RWPE2 (cell line): Measurements from ENCODE around the gene LRMDA.

Experiments used
- ATAC-seq: fragments of 200-7000 bp; cut with Tn5 transposase; 3 replicates; pipeline ENCODE4 v1.9.1; 2021; ENCODE audit warnings: low read depth
- DNase-seq: peaks from one replicate; pipeline ENCODE4 v3.0.0-alpha.2; 2020; ENCODE audit warnings: low spot score
- H3K27ac ChIP-seq: fragments of 450-650 bp; 2 replicates; pipeline ENCODE4 v1.5.1; 2017; ENCODE audit warnings: mild to moderate bottlenecking; ENCODE audit not compliant: poor library complexity, severe bottlenecking
- H3K27me3 ChIP-seq: fragments of 250-450 bp; sonication (Bioruptor Pico); 2 replicates; pipeline ENCODE4 v1.5.1; 2021; ENCODE audit warnings: mild to moderate bottlenecking, moderate library complexity; ENCODE audit not compliant: insufficient read depth, poor library complexity, severe bottlenecking
- H3K36me3 ChIP-seq: fragments of 250-450 bp; sonication (Bioruptor Pico); 2 replicates; pipeline ENCODE4 v1.5.1; 2020; ENCODE audit warnings: low read depth, mild to moderate bottlenecking, moderate library complexity
- H3K4me1 ChIP-seq: fragments of 250-450 bp; sonication (Bioruptor Pico); 2 replicates; pipeline ENCODE4 v1.5.1; 2021; ENCODE audit warnings: mild to moderate bottlenecking, moderate library complexity; ENCODE audit not compliant: insufficient read depth, poor library complexity, severe bottlenecking
- H3K4me3 ChIP-seq: fragments of 250-450 bp; sonication (Bioruptor Pico); 2 replicates; pipeline ENCODE4 v1.5.1; 2021; ENCODE audit warnings: mild to moderate bottlenecking, moderate library complexity; ENCODE audit not compliant: severe bottlenecking
- H3K9me3 ChIP-seq: fragments of 250-450 bp; sonication (Bioruptor Pico); 2 replicates; pipeline ENCODE4 v1.5.1; 2021; ENCODE audit warnings: mild to moderate bottlenecking, moderate library complexity; ENCODE audit not compliant: severe bottlenecking
- TF ChIP-seq, protein P1 (sequence below): fragments of 450-650 bp; IDR thresholded peaks from one replicate; pipeline ENCODE4 v1.5.1; 2017; ENCODE audit warnings: mild to moderate bottlenecking, moderate library complexity; ENCODE audit not compliant: poor library complexity, severe bottlenecking

Gene LRMDA

DNA sequence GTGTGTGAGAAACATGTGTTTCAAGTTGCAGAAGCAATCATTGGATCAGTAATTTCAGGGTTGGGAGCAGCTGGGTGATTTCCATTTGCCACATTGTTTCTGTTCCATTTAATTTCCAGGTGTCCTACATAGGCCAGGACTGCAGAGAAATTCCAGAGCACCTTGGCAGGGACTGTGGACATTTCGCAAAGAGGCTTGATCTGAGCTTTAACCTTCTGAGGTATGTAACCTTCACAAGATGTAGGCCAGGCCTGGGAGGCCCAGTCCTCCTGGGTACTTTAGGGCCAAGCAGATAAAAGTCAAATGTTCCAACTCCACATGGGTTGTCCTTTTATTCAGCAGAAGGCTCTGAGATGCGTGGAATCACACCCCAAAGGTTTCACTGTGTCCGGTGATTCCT is 6.9 kb downstream of the LRMDA start:
- peaks cover 4% of the 10 kb centered on the region for H3K9me3 ChIP-seq
- TF ChIP-seq, protein P1, sequence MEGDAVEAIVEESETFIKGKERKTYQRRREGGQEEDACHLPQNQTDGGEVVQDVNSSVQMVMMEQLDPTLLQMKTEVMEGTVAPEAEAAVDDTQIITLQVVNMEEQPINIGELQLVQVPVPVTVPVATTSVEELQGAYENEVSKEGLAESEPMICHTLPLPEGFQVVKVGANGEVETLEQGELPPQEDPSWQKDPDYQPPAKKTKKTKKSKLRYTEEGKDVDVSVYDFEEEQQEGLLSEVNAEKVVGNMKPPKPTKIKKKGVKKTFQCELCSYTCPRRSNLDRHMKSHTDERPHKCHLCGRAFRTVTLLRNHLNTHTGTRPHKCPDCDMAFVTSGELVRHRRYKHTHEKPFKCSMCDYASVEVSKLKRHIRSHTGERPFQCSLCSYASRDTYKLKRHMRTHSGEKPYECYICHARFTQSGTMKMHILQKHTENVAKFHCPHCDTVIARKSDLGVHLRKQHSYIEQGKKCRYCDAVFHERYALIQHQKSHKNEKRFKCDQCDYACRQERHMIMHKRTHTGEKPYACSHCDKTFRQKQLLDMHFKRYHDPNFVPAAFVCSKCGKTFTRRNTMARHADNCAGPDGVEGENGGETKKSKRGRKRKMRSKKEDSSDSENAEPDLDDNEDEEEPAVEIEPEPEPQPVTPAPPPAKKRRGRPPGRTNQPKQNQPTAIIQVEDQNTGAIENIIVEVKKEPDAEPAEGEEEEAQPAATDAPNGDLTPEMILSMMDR, result no peak
- H3K27ac ChIP-seq, result no peak overlapping the region
- DNase-seq (no peak), ATAC-seq (no peak)
- H3K27me3 ChIP-seq, result no peaks in the 10 kb centered on the region
- H3K4me3 ChIP-seq, result no peak overlapping the region
- no peaks in the 10 kb centered on the region for H3K36me3 ChIP-seq
- no peaks in the 10 kb centered on the region for H3K4me1 ChIP-seq

DNA sequence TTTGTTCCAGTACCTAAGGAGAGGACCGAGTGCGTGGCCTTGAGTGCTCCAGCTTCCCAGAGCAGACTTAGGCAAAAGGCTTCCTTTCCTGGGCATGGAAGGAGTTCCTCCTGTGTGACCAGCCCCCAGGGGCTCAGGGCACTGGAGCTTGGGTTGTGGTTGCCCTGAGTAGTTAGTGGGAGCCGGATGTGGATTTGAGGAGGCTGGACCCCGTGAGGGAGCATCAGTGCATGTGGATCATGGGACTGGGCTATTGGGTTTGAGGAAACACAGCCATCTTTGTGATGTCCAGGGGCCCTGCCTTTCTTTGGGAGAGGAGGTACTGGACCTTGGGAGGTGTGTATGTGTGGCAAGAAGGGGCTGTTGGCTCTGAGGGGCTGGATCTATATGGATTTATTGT is 8.4 kb downstream of the LRMDA start:
- Histone ChIP-seq H3K4me3 (no peak overlapping the region), H3K27me3 (no peaks in the 10 kb centered on the region), H3K36me3 (no peaks in the 10 kb centered on the region), H3K4me1 (no peaks in the 10 kb centered on the region), H3K27ac (no peak overlapping the region), H3K9me3 (peaks cover 8% of the 10 kb centered on the region)
- TF ChIP-seq, protein P1, result no peak
- ATAC-seq (no peak), DNase-seq (no peak)

DNA sequence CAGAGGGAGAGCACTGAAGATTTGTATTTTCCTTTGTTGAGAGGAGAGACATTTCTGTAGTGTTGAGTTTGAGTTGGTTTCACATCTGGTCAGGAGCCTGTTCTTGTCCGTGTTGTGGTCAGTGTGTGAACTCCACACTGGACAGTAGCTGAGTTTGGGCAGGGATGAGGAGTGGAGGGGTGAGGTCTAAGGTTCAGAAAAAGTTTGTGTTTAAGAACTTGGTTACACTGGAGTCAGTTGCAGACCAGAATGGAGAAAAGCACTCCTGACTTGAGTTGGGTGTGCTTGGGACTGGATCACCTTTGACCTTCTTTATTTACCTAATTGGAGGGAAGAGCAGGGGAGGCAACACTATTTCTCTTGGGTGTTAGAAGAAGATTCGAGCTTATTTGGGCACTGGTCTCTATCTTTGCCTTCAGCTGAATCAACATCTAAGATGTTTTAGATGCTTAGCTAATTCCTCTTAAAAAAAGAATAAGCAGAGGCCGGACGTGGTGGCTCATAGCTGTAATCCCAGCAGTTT is 8.9 kb downstream of the LRMDA start:
- ATAC-seq, result no peak
- H3K27me3 ChIP-seq, result no peaks in the 10 kb centered on the region

DNA sequence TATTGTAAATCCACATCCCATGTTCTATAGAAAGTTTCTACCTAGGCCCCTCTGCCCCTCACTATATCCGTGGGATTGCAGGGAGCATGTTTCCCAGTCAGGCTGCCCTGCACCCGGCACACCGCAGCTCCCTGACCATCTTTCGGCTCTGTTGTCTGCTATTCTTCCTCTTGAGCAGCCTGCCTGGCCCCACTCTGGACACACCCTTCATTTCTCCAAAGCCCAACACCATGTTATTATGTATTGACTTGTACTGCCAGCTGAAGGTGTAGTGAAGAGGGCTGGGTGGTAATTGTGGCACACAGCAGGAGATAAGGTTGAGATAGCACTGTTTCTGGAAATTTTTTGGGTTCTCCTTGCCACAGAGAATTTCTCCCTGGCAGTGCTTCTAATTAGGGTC is 9.8 kb downstream of the LRMDA start:
- Histone ChIP-seq H3K4me1 (no peaks in the 10 kb centered on the region), H3K27me3 (no peaks in the 10 kb centered on the region), H3K27ac (no peak overlapping the region), H3K36me3 (no peaks in the 10 kb centered on the region), H3K9me3 (peaks cover 8% of the 10 kb centered on the region), H3K4me3 (no peak overlapping the region)
- TF ChIP-seq, protein P1, result no peak
- ATAC-seq (no peak), DNase-seq (no peak)

More for the DNA sequence above, 8.9 kb downstream of the LRMDA start:
- Histone ChIP-seq H3K27ac (no peak overlapping the region), H3K4me3 (no peak overlapping the region), H3K36me3 (no peaks in the 10 kb centered on the region), H3K4me1 (no peaks in the 10 kb centered on the region), H3K9me3 (peaks cover 8% of the 10 kb centered on the region)
- no peak for DNase-seq
- TF ChIP-seq, protein P1, result no peak

DNA sequence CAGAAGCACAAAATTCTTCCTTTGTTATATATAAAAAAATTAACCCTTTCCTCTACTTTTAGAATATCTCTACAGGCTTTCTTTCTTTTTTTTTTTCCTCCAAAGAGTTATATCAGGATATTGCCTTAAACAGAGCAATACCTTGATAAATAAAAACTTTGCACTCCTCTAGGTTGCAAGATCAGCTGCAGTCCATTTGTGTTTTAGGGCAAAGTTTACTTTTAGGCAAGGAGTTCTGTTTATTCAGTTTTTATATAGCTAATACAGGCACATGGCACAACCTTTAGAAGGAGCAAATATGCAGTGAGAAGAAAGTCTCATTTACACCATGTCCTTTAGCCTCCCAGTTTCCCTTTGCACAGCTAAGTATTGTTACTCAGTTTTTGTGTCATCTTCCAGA is 10.3 kb downstream of the LRMDA start:
- Histone ChIP-seq H3K4me3 (no peak overlapping the region), H3K36me3 (no peaks in the 10 kb centered on the region), H3K9me3 (peaks cover 8% of the 10 kb centered on the region), H3K4me1 (no peaks in the 10 kb centered on the region), H3K27me3 (no peaks in the 10 kb centered on the region), H3K27ac (no peak overlapping the region)
- DNase-seq, result no peak
- no peak for ATAC-seq
- TF ChIP-seq, protein P1, result no peak
